ENCODE data around the gene PDZD7.
A peak's percentile ranks its signal among the peaks of the same experiment; 100 is the strongest.

PDZD7 gene

GRCh38 chr10:101066146-101066895 lies 35.4 kb upstream of the PDZD7 start (continued):
- TF ChIP-seq, protein P1, sequence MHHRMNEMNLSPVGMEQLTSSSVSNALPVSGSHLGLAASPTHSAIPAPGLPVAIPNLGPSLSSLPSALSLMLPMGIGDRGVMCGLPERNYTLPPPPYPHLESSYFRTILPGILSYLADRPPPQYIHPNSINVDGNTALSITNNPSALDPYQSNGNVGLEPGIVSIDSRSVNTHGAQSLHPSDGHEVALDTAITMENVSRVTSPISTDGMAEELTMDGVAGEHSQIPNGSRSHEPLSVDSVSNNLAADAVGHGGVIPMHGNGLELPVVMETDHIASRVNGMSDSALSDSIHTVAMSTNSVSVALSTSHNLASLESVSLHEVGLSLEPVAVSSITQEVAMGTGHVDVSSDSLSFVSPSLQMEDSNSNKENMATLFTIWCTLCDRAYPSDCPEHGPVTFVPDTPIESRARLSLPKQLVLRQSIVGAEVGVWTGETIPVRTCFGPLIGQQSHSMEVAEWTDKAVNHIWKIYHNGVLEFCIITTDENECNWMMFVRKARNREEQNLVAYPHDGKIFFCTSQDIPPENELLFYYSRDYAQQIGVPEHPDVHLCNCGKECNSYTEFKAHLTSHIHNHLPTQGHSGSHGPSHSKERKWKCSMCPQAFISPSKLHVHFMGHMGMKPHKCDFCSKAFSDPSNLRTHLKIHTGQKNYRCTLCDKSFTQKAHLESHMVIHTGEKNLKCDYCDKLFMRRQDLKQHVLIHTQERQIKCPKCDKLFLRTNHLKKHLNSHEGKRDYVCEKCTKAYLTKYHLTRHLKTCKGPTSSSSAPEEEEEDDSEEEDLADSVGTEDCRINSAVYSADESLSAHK (tag by site-specific recombination; IDR thresholded peaks at IDR 0.05) = peak; percentile 34; the same call in 1 of the 2 replicates
- TF ChIP-seq ZXDB (tag by site-specific recombination; IDR thresholded peaks at IDR 0.05) = peak; percentile 87
- peak; percentile 64; the same call in 1 of the 2 replicates for TF ChIP-seq SP7 (tag by site-specific recombination; IDR thresholded peaks at IDR 0.05)
- TF ChIP-seq ZNF664 (tag by site-specific recombination; IDR thresholded peaks at IDR 0.05) = no peak
- peak; percentile 69 for TF ChIP-seq ZNF2 (tag by site-specific recombination; IDR thresholded peaks at IDR 0.05)
- TF ChIP-seq ZNF184 (tag by site-specific recombination; IDR thresholded peaks at IDR 0.05) = no peak
- TF ChIP-seq OVOL3 (tag by site-specific recombination; IDR thresholded peaks at IDR 0.05) = no peak
- TF ChIP-seq ZBTB49 (tag by site-specific recombination; IDR thresholded peaks at IDR 0.05; ENCODE audit: low read depth) = no peak
- 0 out of 2 replicates have a peak, but pooled peaks have one; percentile 39 for TF ChIP-seq PBX3 (CRISPR knock-in tag; IDR thresholded peaks at IDR 0.05)
- TF ChIP-seq ZFP37 (tag by site-specific recombination; IDR thresholded peaks at IDR 0.05) = peak; percentile 67; the same call in 1 of the 2 replicates
- no peak for TF ChIP-seq ZNF112 (tag by site-specific recombination; IDR thresholded peaks at IDR 0.05)
- TF ChIP-seq HOXD13 (CRISPR knock-in tag; IDR thresholded peaks at IDR 0.05; ENCODE audit: borderline replicate concordance) = 0 out of 2 replicates have a peak, but pooled peaks have one; percentile 52
- no peak for TF ChIP-seq GLI2 (tag by site-specific recombination; IDR thresholded peaks at IDR 0.05; ENCODE audit: borderline replicate concordance, low read depth)
- TF ChIP-seq SCRT2 (tag by site-specific recombination; IDR thresholded peaks at IDR 0.05) = peak; percentile 20; the same call in 1 of the 2 replicates
- TF ChIP-seq ZNF335 (tag by site-specific recombination; conservative IDR thresholded peaks at IDR 0.05) = peak; percentile 85
- peak; percentile 96 for TF ChIP-seq ZIC2 (tag by site-specific recombination; IDR thresholded peaks at IDR 0.05)
- peak; percentile 91 for TF ChIP-seq ZBTB48 (tag by site-specific recombination; IDR thresholded peaks at IDR 0.05)
- TF ChIP-seq MZF1 (tag by site-specific recombination; IDR thresholded peaks at IDR 0.05; ENCODE audit: borderline replicate concordance) = 0 out of 2 replicates have a peak, but pooled peaks have one; percentile 26
- TF ChIP-seq KLF1 (tag by site-specific recombination; IDR thresholded peaks at IDR 0.05) = peak; percentile 92

DNA sequence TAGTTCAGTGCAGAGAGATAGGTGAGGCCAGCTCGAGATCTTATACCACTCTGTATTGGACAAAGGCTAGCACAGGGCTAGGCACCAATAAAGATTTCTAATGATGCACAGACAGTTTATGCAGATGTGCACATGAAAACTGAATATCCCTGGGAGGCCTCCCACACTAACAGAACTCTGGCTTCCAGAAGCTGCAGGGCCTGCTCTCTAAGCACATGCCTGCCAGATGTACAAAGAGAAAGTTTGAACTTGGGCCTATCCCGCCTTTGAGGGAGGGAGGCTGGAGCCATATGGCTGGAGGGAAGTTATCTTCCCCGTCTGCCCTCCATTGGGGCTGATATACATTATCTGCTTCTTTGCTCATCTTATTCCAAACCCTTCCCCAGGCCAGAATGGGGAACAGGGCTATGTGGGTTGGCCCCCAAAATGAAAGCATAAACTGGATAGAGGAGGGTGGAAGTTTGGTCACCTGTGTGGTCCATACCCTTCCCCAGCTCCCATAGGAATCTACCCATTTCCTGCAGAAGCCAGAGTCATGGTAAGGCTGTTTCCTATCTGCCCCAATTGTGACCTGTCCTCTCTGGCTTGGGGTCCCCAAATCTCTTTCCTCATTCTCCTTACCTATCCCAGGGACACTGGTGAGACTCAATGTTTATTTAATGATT lies 34.7 kb upstream of the PDZD7 start:
- Histone ChIP-seq H3K4me3 (ENCODE audit: low read depth, low read length) (peak overlapping the region; percentile 27), H3K4me1 (ENCODE audit: control insufficient read depth, insufficient read depth, low read length) (peaks cover 22% of the 10 kb centered on the region), H3K9me3 (ENCODE audit: control insufficient read depth, insufficient read depth, low read depth, low read length) (no peaks in the 10 kb centered on the region), H3K36me3 (ENCODE audit: control insufficient read depth in 2 of 2, insufficient read depth in 1 of 2, low read length in 2 of 2) (no peaks in the 10 kb centered on the region), H3K27ac (ENCODE audit: extremely low read depth, low read depth, low read length) (peak overlapping the region; percentile 78)
- POLR2A ChIA-PET = interaction anchor here (0.7 kb wide), 1 partner anchor 776 kb away, joined by 3 read pairs; no protein-coding TSS in a partner anchor
- CTCF ChIA-PET = interaction anchor here (0.6 to 6.2 kb wide), 9 partner anchors 12 to 96 kb away, joined by 3 to 61 read pairs (median 7); partner anchors contain the start of gene LZTS2
- TF ChIP-seq ZBTB44 (tag by site-specific recombination; IDR thresholded peaks at IDR 0.05) (no peak), ZSCAN23 (tag by site-specific recombination; IDR thresholded peaks at IDR 0.05) (no peak), ZNF626 (tag by site-specific recombination; IDR thresholded peaks at IDR 0.05) (no peak), ZNF549 (tag by site-specific recombination; IDR thresholded peaks at IDR 0.05) (no peak)
- TF ChIP-seq, protein P2, sequence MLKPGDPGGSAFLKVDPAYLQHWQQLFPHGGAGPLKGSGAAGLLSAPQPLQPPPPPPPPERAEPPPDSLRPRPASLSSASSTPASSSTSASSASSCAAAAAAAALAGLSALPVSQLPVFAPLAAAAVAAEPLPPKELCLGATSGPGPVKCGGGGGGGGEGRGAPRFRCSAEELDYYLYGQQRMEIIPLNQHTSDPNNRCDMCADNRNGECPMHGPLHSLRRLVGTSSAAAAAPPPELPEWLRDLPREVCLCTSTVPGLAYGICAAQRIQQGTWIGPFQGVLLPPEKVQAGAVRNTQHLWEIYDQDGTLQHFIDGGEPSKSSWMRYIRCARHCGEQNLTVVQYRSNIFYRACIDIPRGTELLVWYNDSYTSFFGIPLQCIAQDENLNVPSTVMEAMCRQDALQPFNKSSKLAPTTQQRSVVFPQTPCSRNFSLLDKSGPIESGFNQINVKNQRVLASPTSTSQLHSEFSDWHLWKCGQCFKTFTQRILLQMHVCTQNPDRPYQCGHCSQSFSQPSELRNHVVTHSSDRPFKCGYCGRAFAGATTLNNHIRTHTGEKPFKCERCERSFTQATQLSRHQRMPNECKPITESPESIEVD (tag by site-specific recombination; IDR thresholded peaks at IDR 0.05) = no peak
- TF ChIP-seq, protein P3, sequence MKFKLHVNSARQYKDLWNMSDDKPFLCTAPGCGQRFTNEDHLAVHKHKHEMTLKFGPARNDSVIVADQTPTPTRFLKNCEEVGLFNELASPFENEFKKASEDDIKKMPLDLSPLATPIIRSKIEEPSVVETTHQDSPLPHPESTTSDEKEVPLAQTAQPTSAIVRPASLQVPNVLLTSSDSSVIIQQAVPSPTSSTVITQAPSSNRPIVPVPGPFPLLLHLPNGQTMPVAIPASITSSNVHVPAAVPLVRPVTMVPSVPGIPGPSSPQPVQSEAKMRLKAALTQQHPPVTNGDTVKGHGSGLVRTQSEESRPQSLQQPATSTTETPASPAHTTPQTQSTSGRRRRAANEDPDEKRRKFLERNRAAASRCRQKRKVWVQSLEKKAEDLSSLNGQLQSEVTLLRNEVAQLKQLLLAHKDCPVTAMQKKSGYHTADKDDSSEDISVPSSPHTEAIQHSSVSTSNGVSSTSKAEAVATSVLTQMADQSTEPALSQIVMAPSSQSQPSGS (tag by site-specific recombination; IDR thresholded peaks at IDR 0.05; ENCODE audit: low read depth) = no peak
